SK-N-SH treated with all-trans-retinoic acid at 6 μM for 48 hours (cell line): ENCODE results near the gene AGO4.

Experiments used
- ATAC-seq: fragments of 200-7000 bp; cut with Tn5 transposase; 3 replicates; pipeline ENCODE4 v1.9.1; 2020; ENCODE audit warnings: mild to moderate bottlenecking, moderate library complexity
- ARNTL ChIP-seq: fragments of 450-650 bp; formaldehyde crosslinking; IDR thresholded peaks from 2 replicates; pipeline ENCODE4 v1.5.0; 2020; ENCODE audit warnings: low read depth, mild to moderate bottlenecking, moderate library complexity, borderline replicate concordance
- BACH2 ChIP-seq: fragments of 250-450 bp; sonication (Bioruptor Pico); IDR thresholded peaks from 2 replicates; pipeline ENCODE4 v1.9.0; 2021; ENCODE audit warnings: mild to moderate bottlenecking, borderline replicate concordance
- CREB5 ChIP-seq: fragments of 250-450 bp; sonication (Bioruptor Pico); IDR thresholded peaks from 2 replicates; pipeline ENCODE4 v1.5.1; 2020; ENCODE audit warnings: low read depth, mild to moderate bottlenecking, moderate library complexity
- CSDC2 ChIP-seq: fragments of 250-450 bp; sonication (Bioruptor Pico); IDR thresholded peaks from 2 replicates; pipeline ENCODE4 v1.5.0; 2020; ENCODE audit warnings: mild to moderate bottlenecking, moderate library complexity
- CSRNP3 ChIP-seq: fragments of 250-450 bp; sonication (Bioruptor Pico); IDR thresholded peaks from 2 replicates; pipeline ENCODE4 v1.5.1; 2021; ENCODE audit warnings: mild to moderate bottlenecking, moderate library complexity
- ESRRG ChIP-seq: fragments of 250-450 bp; sonication (Bioruptor Pico); IDR thresholded peaks from 2 replicates; pipeline ENCODE4 v1.6.1; 2021; ENCODE audit warnings: mild to moderate bottlenecking
- GLIS3 ChIP-seq: fragments of 250-450 bp; sonication (Bioruptor Pico); IDR thresholded peaks from 2 replicates; pipeline ENCODE4 v1.5.0; 2020; ENCODE audit warnings: mild to moderate bottlenecking, moderate library complexity
- ISL1 ChIP-seq: fragments of 250-450 bp; sonication (Bioruptor Pico); IDR thresholded peaks from 2 replicates; pipeline ENCODE4 v2.1.2; 2022; ENCODE audit warnings: mild to moderate bottlenecking, moderate library complexity
- OSR1 ChIP-seq: fragments of 250-450 bp; sonication (Bioruptor Pico); IDR thresholded peaks from 2 replicates; pipeline ENCODE4 v1.8.0; 2022; ENCODE audit warnings: moderate library complexity, mild to moderate bottlenecking, inconsistent platforms
- PATZ1 ChIP-seq: fragments of 250-450 bp; sonication (Bioruptor Pico); IDR thresholded peaks from 2 replicates; pipeline ENCODE4 v1.8.0; 2020; ENCODE audit warnings: mild to moderate bottlenecking, moderate library complexity, borderline replicate concordance
- POU6F1 ChIP-seq: fragments of 250-450 bp; sonication (Bioruptor Pico); IDR thresholded peaks from 2 replicates; pipeline ENCODE4 v1.8.0; 2021; ENCODE audit warnings: low read depth, mild to moderate bottlenecking, moderate library complexity, borderline replicate concordance
- PPARA ChIP-seq: fragments of 250-450 bp; sonication (Bioruptor Pico); IDR thresholded peaks from 2 replicates; pipeline ENCODE4 v1.5.0; 2020; ENCODE audit warnings: mild to moderate bottlenecking, borderline replicate concordance
- RARB ChIP-seq: fragments of 250-450 bp; sonication (Bioruptor Pico); IDR thresholded peaks from 2 replicates; pipeline ENCODE4 v1.8.0; 2021; ENCODE audit warnings: mild to moderate bottlenecking, moderate library complexity
- SNAI2 ChIP-seq: fragments of 250-450 bp; sonication (Bioruptor Pico); IDR thresholded peaks from 2 replicates; pipeline ENCODE4 v1.5.0; 2020; ENCODE audit warnings: mild to moderate bottlenecking, moderate library complexity
- TCF4 ChIP-seq: fragments of 250-450 bp; sonication (Bioruptor Pico); IDR thresholded peaks from 2 replicates; pipeline ENCODE4 v1.8.0; 2021; ENCODE audit warnings: mild to moderate bottlenecking, moderate library complexity, borderline replicate concordance
- TOX ChIP-seq: fragments of 250-450 bp; sonication (Bioruptor Pico); IDR thresholded peaks from 2 replicates; pipeline ENCODE4 v1.8.0; 2021; ENCODE audit warnings: mild to moderate bottlenecking, moderate library complexity, borderline replicate concordance
- TSHZ2 ChIP-seq: fragments of 250-450 bp; sonication (Bioruptor Pico); IDR thresholded peaks from 2 replicates; pipeline ENCODE4 v1.5.0; 2020; ENCODE audit warnings: mild to moderate bottlenecking, moderate library complexity
- ZC3H10 ChIP-seq: fragments of 250-450 bp; sonication (Bioruptor Pico); IDR thresholded peaks from 2 replicates; pipeline ENCODE4 v1.5.1; 2021; ENCODE audit warnings: mild to moderate bottlenecking, moderate library complexity
- ZFP3 ChIP-seq: fragments of 250-450 bp; sonication (Bioruptor Pico); IDR thresholded peaks from 2 replicates; pipeline ENCODE4 v1.5.0; 2020; ENCODE audit warnings: mild to moderate bottlenecking, moderate library complexity
- ZFP30 ChIP-seq: fragments of 450-650 bp; formaldehyde crosslinking; IDR thresholded peaks from 2 replicates; pipeline ENCODE4 v1.5.0; 2022; ENCODE audit warnings: mild to moderate bottlenecking, moderate library complexity
- ZNF565 ChIP-seq: fragments of 450-650 bp; formaldehyde crosslinking; conservative IDR thresholded peaks from 2 replicates; pipeline ENCODE4 v1.5.0; 2020; ENCODE audit warnings: low read depth, mild to moderate bottlenecking, moderate library complexity
- ZNF70 ChIP-seq: fragments of 450-650 bp; formaldehyde crosslinking; IDR thresholded peaks from 2 replicates; pipeline ENCODE4 v1.5.0; 2020; ENCODE audit warnings: mild to moderate bottlenecking, moderate library complexity
- ZNF8 ChIP-seq: fragments of 450-650 bp; formaldehyde crosslinking; IDR thresholded peaks from 2 replicates; pipeline ENCODE4 v1.5.0; 2020; ENCODE audit warnings: mild to moderate bottlenecking, moderate library complexity

Gene AGO4

GRCh38 chr1:35893051-35893879 lies 85.4 kb downstream of the AGO4 start:
- ATAC-seq: no peak
- no peak for TF ChIP-seq ZNF70 (CRISPR knock-in tag)
- no peak for TF ChIP-seq ZNF8 (CRISPR knock-in tag)
- no peak for TF ChIP-seq ZC3H10 (CRISPR knock-in tag)
- no peak for TF ChIP-seq BACH2
- TF ChIP-seq ESRRG: no peak
- TF ChIP-seq OSR1 (CRISPR knock-in tag): no peak
- TF ChIP-seq ZNF565 (CRISPR knock-in tag): no peak
- TF ChIP-seq TOX: no peak
- no peak for TF ChIP-seq CREB5 (CRISPR knock-in tag)
- no peak for TF ChIP-seq SNAI2
- no peak for TF ChIP-seq RARB (CRISPR knock-in tag)
- no peak for TF ChIP-seq PATZ1 (CRISPR knock-in tag)
- TF ChIP-seq TCF4 (CRISPR knock-in tag): no peak
- no peak for TF ChIP-seq ISL1
- TF ChIP-seq POU6F1 (CRISPR knock-in tag): no peak
- no peak for TF ChIP-seq ZFP30
- no peak for TF ChIP-seq ZFP3 (CRISPR knock-in tag)
- no peak for TF ChIP-seq CSDC2 (CRISPR knock-in tag)
- TF ChIP-seq CSRNP3 (CRISPR knock-in tag): no peak

- peak; percentile 90 for ATAC-seq
- TF ChIP-seq TSHZ2 (CRISPR knock-in tag) (no peak), ARNTL (CRISPR knock-in tag) (no peak), POU6F1 (CRISPR knock-in tag) (no peak), ZFP3 (CRISPR knock-in tag) (no peak), RARB (CRISPR knock-in tag) (no peak), GLIS3 (CRISPR knock-in tag) (no peak), SNAI2 (no peak), CSRNP3 (CRISPR knock-in tag) (no peak), CSDC2 (CRISPR knock-in tag) (no peak), PPARA (CRISPR knock-in tag) (no peak), ZNF8 (CRISPR knock-in tag) (no peak), BACH2 (no peak), ZC3H10 (CRISPR knock-in tag) (no peak), TOX (no peak), OSR1 (CRISPR knock-in tag) (no peak)
These were observed 86.4 kb downstream of the AGO4 start for GRCh38 chr1:35894183-35894582.
